GM21619 (cell line): ENCODE measurements around the gene SLC38A8.
A peak's percentile ranks its signal among the peaks of the same experiment; 100 is the strongest.

Experiments
- ATAC-seq: cut with Tn5 transposase; IDR thresholded peaks from one replicate; pipeline ENCODE4 v1.9.1; 2021; ENCODE audit not compliant: unreplicated experiment

SLC38A8 gene

DNA sequence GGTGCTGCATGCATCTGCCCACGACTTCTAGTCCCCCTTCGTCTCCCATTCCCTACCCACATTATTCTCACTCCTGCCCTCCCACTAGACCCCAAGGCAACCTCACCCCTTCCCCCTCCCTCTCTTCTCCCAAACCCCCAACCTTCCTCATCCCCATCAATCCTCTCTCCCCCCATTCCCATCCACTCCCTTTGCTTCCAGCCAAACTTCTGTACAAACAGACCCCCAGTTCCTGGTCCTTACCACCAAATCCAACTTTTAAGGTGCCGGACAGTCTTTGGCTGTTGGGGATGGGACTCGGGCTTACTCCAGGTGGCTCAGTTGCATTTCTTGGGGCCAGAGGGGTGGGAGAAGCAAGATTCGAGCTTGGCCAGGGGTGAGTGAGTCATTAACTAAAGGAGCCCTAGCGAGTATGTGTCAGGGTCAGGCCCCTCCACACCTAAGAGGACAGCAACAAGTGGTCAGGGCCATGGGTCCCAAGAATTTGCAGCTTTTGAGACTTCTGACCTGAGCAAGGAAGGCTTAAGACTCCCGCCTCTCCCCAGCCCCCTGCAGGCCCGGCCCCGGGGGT lies at the start of gene SLC38A8:
TSS of gene SLC38A8 (minus strand) at position 488 of the 571 bp plus-strand sequence. CDS start 638 bp downstream, outside the sequence.
- no peak for ATAC-seq

DNA sequence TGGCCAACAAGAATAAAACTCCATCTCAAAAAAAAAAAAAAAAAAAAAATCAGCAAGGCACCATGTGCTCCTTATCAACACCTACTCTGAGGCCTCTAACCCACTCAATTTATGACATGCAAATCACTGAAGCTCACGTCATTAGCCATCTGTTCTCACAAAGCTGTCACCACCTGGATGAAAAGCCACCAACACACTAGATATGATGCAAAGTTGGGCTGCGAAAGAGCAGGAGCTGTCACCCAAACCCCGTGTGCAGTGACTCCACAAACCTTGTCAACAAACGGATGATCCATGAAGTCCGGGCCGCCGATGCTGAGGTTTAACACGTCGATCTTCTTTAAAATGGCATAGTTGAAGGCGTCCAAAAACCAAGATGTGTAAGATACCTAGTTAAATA lies 48.9 kb upstream of the SLC38A8 start:
- no peak for ATAC-seq

DNA sequence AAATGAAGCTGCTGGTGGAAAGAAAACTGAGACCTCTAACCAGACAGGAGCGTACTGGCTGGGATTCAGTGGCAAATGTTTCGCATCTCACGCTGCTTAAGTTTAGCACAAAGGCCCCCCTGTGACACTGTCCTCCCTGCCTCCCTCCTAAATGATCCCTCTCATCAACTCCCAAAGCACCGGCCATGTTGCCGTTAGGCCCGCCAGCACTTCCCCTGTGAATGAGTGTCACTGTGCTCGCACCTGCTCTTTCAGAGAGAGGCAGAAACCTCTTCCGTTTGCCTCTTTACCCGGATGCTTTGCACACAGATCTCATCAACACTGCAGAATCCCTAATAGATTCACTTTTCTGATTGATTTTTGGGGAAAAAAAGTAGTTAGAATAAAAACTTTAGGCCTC lies 47.6 kb upstream of the SLC38A8 start:
- no peak for ATAC-seq

DNA sequence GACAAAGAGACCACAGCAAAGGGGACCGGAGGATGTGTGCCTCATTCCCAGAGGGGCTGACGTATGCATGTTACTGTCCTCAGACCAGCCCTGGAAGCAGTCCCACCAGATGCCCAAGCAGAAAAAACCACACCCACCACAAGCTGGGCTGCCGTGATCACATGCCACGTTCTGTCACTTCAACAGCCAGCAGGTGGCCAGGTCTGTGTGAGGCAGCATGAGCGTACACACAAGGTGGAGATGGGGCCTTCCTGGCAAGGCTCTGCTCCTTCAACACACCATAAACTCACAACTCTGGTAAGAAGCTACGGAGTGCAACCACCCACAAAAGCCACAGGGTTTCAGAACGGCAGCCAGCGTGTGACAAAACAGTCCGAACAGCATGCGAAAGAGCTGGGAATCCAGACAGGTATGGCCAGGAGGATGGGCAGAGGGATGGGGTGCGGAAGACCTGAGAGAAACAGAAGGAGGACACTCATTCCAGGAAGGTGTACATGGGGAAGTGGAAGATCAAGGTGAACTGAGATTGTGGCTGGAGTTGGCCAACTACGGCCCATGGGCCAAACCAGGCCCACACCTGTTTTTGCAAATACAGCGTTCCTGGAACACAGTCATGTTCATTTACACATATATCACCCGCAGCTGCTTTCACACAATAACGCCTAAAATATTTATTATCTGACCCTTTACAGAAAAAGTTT lies 46.2 kb upstream of the SLC38A8 start:
- ATAC-seq, result peak; percentile 83

DNA sequence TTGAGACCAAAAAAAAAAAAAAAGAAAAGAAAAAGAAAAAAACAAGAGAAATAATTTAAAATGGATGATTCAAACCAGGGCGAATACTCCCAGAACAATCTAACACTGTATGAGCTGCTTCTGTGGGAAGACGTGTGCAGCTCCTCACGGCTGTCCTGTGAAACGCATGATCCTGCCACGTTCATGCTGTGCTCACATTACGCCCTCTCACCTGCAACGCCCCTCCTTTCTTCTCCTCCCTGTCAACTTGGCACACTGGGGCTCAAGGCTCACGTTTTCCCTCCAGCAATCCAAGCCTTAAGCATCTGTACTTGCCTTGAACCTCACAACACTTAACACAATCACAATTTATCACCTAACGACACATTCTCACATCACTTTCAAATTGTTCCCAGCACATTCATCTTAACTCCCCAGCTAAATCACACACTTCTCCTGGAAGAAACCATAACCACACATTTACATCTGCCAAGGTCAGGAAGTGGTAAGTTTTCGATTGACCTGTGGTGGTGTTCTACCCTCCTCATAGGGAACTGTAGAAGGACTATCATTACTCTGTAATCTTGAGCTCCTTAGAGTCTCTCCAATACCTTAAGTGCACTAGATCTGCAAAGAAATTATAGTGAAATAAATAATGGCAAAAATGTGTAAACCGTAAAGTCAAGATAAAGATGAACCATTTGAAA lies 45.0 kb upstream of the SLC38A8 start:
- ATAC-seq, result no peak

DNA sequence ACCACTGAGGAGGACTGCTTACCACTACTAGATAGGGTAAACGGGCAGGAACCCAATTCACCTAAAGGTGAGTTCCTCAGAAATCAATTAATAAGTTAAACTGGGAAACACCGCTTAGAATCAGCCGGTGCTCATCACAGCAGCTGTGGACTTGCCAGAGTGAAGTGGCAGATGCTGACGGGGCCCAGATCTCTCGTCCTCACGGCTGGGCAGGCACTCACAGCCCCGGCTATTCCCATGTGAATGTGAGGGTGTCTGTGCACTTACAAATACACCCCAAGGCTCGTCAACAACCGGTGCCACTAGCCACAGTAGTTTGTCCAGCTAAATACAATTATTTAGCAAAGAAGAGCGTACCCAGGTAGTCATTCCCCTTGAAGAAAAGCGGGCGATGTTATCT lies 44.4 kb upstream of the SLC38A8 start:
- ATAC-seq, result no peak

DNA sequence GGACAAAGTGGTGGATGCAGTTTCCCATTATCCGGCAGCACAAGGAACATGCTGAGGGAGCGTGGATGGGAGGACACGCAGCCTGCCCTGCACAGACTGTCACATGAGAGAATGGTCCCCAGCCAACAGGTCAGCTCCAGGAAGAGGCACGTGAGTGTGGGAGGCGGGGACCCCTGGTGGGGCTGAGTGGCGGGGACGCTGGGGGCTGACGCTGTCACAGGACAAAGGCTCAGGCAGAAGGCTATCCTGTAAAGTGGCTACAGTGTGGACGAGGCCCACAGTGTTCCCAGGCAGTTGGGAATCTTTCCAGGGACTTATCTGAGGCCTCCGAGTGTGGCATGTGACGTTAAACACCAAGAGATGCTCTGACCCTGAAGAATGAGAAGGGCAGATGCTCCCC lies 43.7 kb upstream of the SLC38A8 start:
- no peak for ATAC-seq

DNA sequence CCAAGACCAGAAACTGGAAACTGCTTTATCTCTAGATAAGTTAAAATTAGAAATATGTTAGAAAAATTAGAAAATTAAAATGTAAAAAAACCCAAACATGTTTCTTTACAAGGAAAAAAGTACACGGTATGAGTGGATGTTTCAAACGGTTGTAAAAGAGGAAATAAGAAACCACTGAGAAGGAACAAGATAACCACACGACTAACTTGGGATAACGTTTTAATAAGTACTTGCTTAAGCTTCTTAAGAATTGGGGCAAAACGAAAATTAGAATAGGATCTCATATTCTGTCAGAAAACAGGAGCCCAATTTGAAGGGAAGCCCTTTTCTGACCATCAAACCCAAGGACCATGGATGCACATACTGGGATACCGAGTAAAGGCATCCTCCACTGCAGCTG lies 43.2 kb upstream of the SLC38A8 start:
- ATAC-seq, result no peak

DNA sequence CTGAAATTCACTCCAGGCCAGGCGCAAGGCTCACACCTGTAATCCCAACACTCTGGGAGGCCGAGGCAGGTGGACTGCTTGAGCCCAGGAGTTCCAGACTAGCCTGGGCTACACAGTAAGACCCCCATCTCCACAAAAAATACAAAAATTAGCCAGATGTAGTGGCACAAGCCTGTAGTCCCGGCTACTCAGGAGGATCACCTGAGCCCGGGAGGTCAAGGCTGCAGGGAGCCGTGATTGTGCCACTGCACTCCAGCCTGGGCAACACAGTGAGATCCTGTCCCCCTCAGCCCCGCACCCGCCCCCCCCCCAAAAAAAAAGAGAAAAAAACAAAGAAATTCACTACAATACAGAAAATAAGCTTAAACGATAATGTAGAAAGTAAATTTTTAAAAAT lies 42.7 kb upstream of the SLC38A8 start:
- ATAC-seq, result no peak

DNA sequence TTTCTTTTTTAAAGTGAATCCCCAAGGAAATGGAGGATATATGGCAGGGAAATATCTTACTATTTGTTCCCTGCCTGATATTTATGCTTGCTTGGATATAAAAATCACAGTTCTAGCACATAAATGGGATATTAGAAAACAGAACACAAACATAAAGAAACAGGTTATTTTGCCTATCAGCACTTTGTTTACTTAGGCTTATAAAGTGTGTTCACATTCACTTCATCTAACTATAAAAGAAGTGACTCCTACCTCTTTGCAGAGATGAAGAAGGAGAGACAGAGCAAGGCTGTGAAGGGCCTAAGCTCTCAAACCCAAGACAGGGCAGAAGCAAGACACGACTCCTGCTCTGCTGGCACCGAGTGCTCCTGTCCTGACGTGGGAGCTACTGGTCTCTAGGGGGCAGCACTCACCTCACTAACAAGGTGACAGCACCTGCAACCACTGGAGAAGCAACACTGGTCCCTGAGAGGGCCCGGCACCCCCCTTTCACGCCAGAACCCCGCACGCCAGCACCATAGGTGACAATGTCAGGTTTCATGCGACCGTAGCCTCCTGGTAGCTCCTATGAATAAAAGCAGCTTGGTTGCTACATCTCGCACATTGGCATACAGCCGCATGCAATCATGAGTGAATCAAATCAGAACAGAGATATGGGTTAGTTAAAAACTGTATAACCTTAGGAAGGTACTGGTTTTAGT lies 42.1 kb upstream of the SLC38A8 start:
- ATAC-seq, result peak; percentile 44

DNA sequence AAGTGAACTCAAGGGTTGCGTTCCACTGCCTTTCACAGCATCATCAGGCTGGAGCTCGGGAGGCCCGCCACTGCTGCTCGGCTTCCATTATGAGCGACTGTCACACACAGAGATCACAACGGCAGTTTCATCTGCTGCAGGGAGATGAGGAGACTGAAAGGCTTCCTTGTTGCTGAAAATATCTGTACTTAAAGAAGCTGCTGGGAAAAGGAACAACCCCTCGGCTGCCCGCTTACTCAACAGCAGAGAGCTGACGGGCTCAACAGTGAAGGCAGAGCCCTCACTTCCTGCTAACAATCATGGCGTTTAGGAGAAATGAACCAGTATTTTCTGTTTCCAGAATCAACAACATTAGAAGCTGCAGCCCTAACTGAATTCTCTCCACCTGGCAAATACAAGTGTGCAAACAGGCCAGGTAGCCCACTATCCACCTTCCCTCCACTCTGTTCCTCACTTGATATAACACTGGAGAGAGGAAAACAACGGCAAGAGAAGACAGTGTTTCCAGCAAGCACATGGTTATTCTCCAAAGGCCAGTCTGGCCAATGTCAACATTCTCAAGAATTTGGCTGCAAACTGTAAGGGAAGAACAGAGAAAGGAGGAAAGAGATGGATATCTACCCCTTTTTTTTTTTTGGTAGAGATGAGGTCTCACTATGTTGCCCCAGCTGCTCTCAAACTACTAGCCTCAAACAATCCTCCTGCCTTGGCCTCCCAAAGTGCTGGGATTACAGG lies 40.4 kb upstream of the SLC38A8 start:
- ATAC-seq, result no peak

DNA sequence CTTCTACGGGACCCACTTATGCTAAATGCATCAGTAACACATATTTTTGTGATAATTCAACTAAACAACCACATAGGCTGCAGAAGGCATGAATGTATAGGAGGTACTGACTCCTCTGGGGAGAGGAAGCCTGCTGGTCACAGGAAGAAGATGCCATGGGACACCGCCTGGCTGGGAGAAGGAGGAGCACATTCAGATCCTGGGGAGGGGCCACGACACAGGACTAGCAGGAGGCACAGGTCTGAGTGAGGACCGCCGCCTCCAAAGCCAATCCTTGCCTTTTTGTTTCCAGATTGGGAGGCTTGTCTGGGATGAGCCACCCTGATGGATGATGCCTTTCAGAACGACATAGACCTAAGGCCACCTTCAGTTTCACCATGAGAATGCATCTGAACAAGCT lies 39.5 kb upstream of the SLC38A8 start:
- no peak for ATAC-seq

DNA sequence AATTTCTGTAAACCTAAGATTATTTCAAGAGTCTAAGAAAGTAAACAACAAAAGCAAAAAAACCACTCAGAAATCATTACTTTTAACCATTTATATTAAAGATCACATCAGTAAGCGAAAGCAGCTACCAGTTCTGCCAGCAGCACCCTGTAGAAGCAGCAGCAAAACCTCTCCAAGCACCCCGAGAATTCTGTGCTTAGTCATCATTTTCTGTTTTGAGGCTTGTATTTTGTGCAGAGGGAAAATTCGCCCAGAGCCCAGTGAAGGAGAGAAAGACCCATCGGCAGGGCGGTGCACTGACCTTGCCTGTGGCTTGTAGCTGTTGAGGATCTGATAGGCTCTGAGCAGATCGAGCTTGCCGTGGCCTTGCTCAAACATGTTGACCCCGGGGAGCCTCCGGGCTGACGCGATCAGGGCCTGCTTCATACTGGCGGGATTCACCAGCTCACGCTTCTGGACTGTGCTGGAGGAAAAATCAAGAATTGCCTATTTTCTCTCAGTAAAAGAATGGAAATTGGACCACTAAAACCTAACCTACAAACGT lies 38.9 kb upstream of the SLC38A8 start:
- no peak for ATAC-seq

DNA sequence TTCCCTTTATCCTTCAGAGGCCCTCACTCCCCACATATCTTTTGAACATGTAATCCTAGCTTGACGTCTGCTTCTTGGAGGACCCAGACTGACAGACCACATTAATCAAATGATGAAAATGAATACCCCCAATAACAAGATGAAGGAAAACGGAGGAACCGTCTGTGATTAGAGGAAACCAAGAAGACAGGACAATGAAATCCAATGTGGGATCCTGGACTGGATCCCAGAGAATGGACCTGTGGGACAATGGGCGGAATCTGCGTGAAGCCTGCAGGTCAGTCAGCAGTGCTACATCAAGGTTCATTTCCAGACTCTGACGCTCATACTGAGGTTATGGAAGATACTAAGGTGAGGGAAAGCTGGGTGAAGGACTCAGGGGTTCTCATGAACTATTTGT lies 38.2 kb upstream of the SLC38A8 start:
- ATAC-seq, result no peak

DNA sequence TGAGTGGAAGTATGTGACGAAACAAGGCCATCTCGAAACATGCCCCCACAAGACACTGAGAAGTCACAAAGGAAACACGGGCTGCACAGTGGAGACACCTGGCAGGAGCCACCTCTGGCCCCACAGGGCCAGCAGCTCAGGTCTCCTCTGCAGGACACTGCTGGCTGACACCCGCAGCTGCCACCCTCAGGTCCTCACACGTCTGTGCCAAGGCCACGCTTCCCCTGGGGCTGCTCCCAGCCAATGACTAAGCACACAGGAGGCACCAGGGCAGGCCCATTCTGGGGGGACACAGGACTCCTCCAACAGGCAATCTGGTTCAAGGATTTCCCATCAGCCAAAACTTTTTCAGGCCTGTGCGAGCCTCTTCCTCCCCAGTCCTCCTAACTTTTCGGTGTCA lies 37.8 kb upstream of the SLC38A8 start:
- ATAC-seq, result no peak

DNA sequence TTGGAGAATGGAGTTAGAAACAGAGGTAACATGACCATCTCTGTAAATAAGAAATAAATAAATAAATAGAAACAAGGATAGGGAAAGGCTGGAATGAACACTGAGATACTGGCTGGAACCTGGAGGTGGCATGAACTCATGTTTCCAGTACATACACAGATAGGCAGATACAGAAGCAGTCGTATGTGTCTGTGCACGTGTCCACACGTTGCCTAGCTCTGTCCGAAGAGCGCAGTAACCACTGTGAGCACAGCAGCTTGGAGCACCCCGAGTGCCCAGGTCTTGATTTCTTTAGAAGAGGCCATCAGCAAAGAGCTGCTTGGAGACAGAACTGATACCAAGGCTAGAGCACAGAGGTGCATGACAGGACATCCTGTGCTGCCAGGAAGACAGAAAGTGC lies 37.1 kb upstream of the SLC38A8 start:
- ATAC-seq, result no peak

DNA sequence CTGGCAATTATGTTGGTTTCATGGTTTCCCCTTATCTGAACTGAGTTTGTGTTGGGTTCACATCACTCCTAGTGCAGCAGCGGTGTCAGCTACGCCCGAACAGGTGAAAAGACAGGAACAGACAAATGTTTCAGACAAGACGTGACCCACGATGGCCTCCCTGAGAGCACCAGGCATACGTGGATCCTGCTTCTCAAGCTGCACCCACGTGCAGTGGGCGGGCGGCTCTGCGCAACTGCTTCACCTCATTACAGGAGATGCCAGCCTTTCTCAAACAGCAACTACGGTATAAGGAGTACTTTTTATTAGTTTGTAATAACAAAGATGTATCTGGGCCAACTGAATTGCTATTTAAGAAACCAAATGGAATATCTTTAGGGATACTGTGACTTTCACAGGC lies 32.8 kb upstream of the SLC38A8 start:
- ATAC-seq, result no peak

DNA sequence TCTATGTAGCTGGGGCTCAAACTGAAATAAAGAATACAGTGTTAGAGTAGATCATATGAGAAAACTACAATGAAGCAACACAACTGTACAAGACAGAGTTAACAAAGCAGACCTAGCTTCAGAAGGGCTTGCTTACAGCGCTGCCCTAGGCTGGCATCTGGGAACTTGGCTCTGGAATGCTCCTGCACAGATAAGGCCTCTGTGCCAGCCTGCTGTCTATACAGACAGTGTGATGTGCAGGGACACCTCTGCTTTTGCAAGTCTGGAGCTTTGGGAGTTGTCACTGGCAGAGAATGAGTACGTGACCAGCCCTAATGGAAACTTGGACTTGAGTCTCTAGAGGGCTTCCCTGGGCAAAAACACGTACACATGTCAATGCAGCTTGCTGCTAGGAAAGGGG lies 32.1 kb upstream of the SLC38A8 start:
- no peak for ATAC-seq

DNA sequence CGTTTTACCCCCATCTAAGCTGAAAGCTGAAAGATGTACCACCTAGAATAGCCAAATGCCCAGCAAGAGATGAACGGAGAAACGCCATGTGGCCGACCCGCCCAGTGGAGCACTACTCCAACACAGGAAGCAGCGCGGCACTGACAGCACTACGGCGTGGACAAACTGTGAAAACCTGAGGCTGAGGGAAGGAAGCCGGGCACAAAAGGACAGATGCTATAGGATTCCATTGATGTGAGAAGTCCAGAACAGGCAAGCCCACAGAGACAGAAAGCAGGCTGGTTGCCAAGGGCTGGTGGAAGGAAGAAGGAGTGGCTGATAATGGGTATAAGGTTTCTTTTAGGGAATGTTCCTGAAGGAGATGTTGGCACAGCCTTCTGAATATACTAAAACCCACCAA lies 29.4 kb upstream of the SLC38A8 start:
- no peak for ATAC-seq

DNA sequence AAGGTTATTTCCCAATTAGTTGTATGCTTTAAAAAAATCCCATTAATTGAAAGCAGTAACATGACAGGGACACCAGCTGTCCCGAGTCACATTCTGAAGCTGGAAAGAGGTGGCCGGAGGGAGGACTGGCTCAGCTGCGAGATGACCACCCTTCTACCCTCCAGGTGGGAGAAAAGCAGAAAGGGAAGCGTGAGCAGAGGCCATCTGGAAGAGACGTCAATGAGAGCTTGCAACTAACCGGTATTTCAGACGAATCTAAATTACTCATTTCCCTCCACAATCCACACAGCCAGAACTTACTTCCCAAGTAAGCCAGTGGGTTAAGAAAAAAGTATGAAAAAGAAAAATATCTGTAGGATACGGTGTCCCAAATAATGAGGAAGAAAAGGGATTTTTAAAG lies 28.5 kb upstream of the SLC38A8 start:
- ATAC-seq, result no peak

DNA sequence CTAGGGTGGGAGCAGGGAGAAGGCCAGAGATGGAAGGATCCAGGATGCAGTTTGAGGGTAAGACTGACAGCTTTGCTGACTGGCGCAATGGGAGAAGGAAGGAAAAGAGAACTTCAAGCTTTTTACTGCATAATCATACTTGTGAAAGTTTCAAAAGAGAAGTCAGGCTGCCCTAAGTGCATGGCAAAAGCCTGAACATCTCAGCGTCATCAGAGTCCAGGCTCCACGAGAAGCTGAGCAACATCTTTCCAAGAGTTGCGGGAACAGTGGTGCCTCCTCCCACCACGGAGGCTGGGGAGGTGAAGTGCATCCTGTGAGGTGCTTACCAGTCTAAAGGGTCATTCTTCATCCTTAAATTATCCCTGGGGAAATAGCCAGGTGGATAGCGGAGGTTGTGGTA lies 26.9 kb upstream of the SLC38A8 start:
- ATAC-seq, result no peak
